ENCODE results near the gene INPP4B. TPM values are rescaled to one million over a fixed set of nuclear protein-coding genes. Genes with fewer than 3 reads are reported as not detected.

Gene INPP4B
- total RNA-seq, 1 donor from 2014 or later: 84.9 TPM

- DNase-seq (ENCODE audit: low spot score): no peak
These were observed 266.7 kb downstream of the INPP4B start for GRCh38 chr4:142579443-142579842.

GRCh38 chr4:142574306-142574705 is 271.8 kb downstream of the INPP4B start:
- DNase-seq (ENCODE audit: low spot score): no peak

- no peak for DNase-seq (ENCODE audit: low spot score)
These were observed 274.0 kb downstream of the INPP4B start for GRCh38 chr4:142572071-142572470.

- DNase-seq (ENCODE audit: low spot score): no peak
These were observed 278.3 kb downstream of the INPP4B start for GRCh38 chr4:142567620-142568451.

GRCh38 chr4:142567199-142567598 is 278.9 kb downstream of the INPP4B start:
- DNase-seq (ENCODE audit: low spot score): no peak

- no peak for DNase-seq (ENCODE audit: low spot score)
These were observed 279.3 kb downstream of the INPP4B start for GRCh38 chr4:142566777-142567176.

- no peak for DNase-seq (ENCODE audit: low spot score)
These were observed 279.9 kb downstream of the INPP4B start for GRCh38 chr4:142566243-142566642.

GRCh38 chr4:142565771-142566170 is 280.3 kb downstream of the INPP4B start:
- no peak for DNase-seq (ENCODE audit: low spot score)

GRCh38 chr4:142563682-142564291 is 282.3 kb downstream of the INPP4B start:
- DNase-seq (ENCODE audit: low spot score): no peak

- no peak for DNase-seq (ENCODE audit: low spot score)
These were observed 286.1 kb downstream of the INPP4B start for GRCh38 chr4:142559986-142560385.

- DNase-seq (ENCODE audit: low spot score): no peak
These were observed 287.2 kb downstream of the INPP4B start for GRCh38 chr4:142558851-142559250.

GRCh38 chr4:142557239-142557801 is 288.8 kb downstream of the INPP4B start:
- no peak for DNase-seq (ENCODE audit: low spot score)

GRCh38 chr4:142556570-142557238 is 289.4 kb downstream of the INPP4B start:
- no peak for DNase-seq (ENCODE audit: low spot score)

GRCh38 chr4:142556048-142556447 is 290.1 kb downstream of the INPP4B start:
- DNase-seq (ENCODE audit: low spot score): no peak

- DNase-seq (ENCODE audit: low spot score): no peak
These were observed 291.7 kb downstream of the INPP4B start for GRCh38 chr4:142554412-142554811.

GRCh38 chr4:142551517-142552305 is 294.4 kb downstream of the INPP4B start:
- no peak for DNase-seq (ENCODE audit: low spot score)

- DNase-seq (ENCODE audit: low spot score): no peak
These were observed 295.1 kb downstream of the INPP4B start for GRCh38 chr4:142550965-142551364.

- DNase-seq (ENCODE audit: low spot score): no peak
These were observed 296.2 kb downstream of the INPP4B start for GRCh38 chr4:142549726-142550463.

- DNase-seq (ENCODE audit: low spot score): no peak
These were observed 296.9 kb downstream of the INPP4B start for GRCh38 chr4:142549248-142549647.

GRCh38 chr4:142548491-142548890 is 297.6 kb downstream of the INPP4B start:
- no peak for DNase-seq (ENCODE audit: low spot score)

- no peak for DNase-seq (ENCODE audit: low spot score)
These were observed 298.1 kb downstream of the INPP4B start for GRCh38 chr4:142547974-142548373.
